Measurements from ENCODE around the gene LMX1B.

Gene LMX1B

DNA sequence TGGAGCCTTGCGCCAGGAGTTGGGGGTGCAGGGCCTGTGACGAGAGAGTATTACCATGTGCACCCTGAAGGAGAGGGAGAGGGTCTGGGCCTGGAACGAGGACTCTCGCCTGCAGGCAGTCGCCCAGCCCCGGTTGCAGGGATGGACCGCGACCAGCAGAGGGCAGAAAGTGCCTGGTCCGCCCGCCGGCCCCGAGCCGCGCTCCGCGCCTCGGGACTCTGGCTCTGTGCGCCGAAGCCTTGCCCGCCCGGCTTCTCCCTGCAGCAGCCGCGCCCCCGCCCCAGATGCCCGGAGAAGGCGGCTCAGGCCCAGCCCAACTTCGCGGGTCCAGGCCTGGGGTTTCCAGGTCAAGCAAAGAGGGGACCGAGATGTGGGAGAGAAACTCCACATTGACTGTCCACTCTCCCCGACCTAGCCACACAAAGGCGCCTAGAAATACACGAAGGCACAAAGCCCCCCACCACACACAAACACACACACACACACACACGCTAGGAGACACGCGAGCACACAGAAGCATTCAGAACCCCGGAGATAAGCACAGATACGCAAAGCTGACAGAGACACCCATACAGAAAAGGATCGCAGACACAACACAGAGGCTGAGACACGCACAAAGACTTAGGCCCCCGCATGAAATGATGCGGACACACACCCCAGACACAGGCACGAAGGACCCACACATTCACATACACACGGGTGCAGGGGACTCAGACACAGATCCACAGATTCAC is 2.0 kb upstream of the LMX1B start:
- peaks cover 65% of the 10 kb centered on the region for H3K27me3 ChIP-seq (ENCODE audit: insufficient read depth, poor library complexity, severe bottlenecking)
- DNase-seq (ENCODE audit: low read depth in 1 of 2, low spot score in 1 of 2), result peak; percentile 36 to 69
- TF ChIP-seq, protein P1, sequence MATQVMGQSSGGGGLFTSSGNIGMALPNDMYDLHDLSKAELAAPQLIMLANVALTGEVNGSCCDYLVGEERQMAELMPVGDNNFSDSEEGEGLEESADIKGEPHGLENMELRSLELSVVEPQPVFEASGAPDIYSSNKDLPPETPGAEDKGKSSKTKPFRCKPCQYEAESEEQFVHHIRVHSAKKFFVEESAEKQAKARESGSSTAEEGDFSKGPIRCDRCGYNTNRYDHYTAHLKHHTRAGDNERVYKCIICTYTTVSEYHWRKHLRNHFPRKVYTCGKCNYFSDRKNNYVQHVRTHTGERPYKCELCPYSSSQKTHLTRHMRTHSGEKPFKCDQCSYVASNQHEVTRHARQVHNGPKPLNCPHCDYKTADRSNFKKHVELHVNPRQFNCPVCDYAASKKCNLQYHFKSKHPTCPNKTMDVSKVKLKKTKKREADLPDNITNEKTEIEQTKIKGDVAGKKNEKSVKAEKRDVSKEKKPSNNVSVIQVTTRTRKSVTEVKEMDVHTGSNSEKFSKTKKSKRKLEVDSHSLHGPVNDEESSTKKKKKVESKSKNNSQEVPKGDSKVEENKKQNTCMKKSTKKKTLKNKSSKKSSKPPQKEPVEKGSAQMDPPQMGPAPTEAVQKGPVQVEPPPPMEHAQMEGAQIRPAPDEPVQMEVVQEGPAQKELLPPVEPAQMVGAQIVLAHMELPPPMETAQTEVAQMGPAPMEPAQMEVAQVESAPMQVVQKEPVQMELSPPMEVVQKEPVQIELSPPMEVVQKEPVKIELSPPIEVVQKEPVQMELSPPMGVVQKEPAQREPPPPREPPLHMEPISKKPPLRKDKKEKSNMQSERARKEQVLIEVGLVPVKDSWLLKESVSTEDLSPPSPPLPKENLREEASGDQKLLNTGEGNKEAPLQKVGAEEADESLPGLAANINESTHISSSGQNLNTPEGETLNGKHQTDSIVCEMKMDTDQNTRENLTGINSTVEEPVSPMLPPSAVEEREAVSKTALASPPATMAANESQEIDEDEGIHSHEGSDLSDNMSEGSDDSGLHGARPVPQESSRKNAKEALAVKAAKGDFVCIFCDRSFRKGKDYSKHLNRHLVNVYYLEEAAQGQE (IDR thresholded peaks at IDR 0.05; ENCODE audit: insufficient replicate concordance, low read depth), result no peak
- peak; percentile 92 for TF ChIP-seq CTCF (IDR thresholded peaks at IDR 0.05; ENCODE audit: insufficient read depth, low read length)
- no peak overlapping the region for H3K27ac ChIP-seq (replicated peaks)
- H3K4me3 ChIP-seq (replicated peaks; ENCODE audit: insufficient read depth, low read length), result no peak overlapping the region

DNA sequence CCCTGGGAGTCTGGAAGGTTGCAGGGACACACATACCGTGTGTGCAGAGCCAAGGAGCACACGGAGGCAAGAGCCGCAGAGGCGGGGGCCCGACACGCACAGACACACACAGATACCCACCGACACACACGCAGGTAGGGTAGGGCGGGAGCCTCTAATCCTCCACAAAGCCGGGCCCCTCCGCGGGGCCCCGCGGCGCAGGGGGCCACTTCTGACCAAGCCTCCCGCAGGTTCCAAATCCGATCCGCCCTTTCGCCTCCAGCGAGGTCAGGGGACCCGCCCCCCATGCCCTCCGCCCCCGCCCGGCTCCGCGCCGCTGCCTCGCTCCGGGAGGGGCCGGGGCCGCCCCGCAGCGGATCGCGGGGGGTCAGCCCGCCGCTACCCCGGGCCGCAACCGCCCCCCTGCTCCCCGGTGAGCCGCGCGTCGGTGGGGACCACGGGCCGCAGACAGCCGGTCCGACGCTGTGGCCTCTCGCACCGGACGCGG is 1.4 kb upstream of the LMX1B start:
- Histone ChIP-seq H3K27ac (replicated peaks) (no peak overlapping the region), H3K4me3 (replicated peaks; ENCODE audit: insufficient read depth, low read length) (no peak overlapping the region), H3K27me3 (ENCODE audit: insufficient read depth, poor library complexity, severe bottlenecking) (peaks cover 69% of the 10 kb centered on the region)
- DNase-seq (ENCODE audit: low read depth in 1 of 2, low spot score in 1 of 2), result no peak
- TF ChIP-seq CTCF (IDR thresholded peaks at IDR 0.05; ENCODE audit: insufficient read depth, low read length) (no peak), POLR2AphosphoS5 (IDR thresholded peaks at IDR 0.05; ENCODE audit: low read depth) (no peak), GABPA (IDR thresholded peaks at IDR 0.05; ENCODE audit: low read depth) (no peak), SPI1 (IDR thresholded peaks at IDR 0.05; ENCODE audit: borderline replicate concordance, low read depth) (no peak)
- TF ChIP-seq, protein P1 (IDR thresholded peaks at IDR 0.05; ENCODE audit: insufficient replicate concordance, low read depth), result no peak

- H3K27me3 ChIP-seq (ENCODE audit: insufficient read depth, poor library complexity, severe bottlenecking), result peaks cover 74% of the 10 kb centered on the region
- H3K27ac ChIP-seq (replicated peaks), result no peak overlapping the region
- TF ChIP-seq, protein P1 (IDR thresholded peaks at IDR 0.05; ENCODE audit: insufficient replicate concordance, low read depth), result no peak
- TF ChIP-seq POLR2AphosphoS5 (IDR thresholded peaks at IDR 0.05; ENCODE audit: low read depth), result no peak
- no peak for TF ChIP-seq CTCF (IDR thresholded peaks at IDR 0.05; ENCODE audit: insufficient read depth, low read length)
- TF ChIP-seq GABPA (IDR thresholded peaks at IDR 0.05; ENCODE audit: low read depth), result no peak
- TF ChIP-seq SPI1 (IDR thresholded peaks at IDR 0.05; ENCODE audit: borderline replicate concordance, low read depth), result no peak
- H3K4me3 ChIP-seq (replicated peaks; ENCODE audit: insufficient read depth, low read length), result no peak overlapping the region
- DNase-seq (ENCODE audit: low read depth in 1 of 2, low spot score in 1 of 2), result no peak
Measured at GRCh38 chr9:126612813-126613641, 701 bp upstream of the LMX1B start.
